Endodermal cell (in vitro differentiated cells): ENCODE data around the gene ACBD3. TPM values are rescaled to one million over a fixed set of nuclear protein-coding genes. Genes with fewer than 3 reads are reported as not detected.

ENCODE experiments used
- DNase-seq: peaks from one replicate; pipeline ENCODE4 v3.0.0-alpha.2; 2017
- H3K27ac ChIP-seq: 2 replicates; pipeline ENCODE4 v1.5.1; 2013; ENCODE audit warnings: mild to moderate bottlenecking, low read depth, low read length, moderate library complexity
- H3K27me3 ChIP-seq: 2 replicates; pipeline ENCODE4 v1.6.1; 2013; ENCODE audit warnings: mild to moderate bottlenecking, low read length, moderate library complexity; ENCODE audit not compliant: insufficient read depth, control insufficient read depth, poor library complexity, severe bottlenecking
- H3K36me3 ChIP-seq: 2 replicates; pipeline ENCODE4 v1.7.0; 2013; ENCODE audit warnings: mild to moderate bottlenecking, low read length, moderate library complexity; ENCODE audit not compliant: control insufficient read depth, insufficient read depth
- H3K4me1 ChIP-seq: one replicate; pipeline ENCODE4 v1.7.0; 2013; ENCODE audit warnings: low read length; ENCODE audit not compliant: control insufficient read depth, insufficient read depth
- H3K4me3 ChIP-seq: 2 replicates; pipeline ENCODE4 v1.5.1; 2013; ENCODE audit warnings: mild to moderate bottlenecking, low read length, moderate library complexity
- H3K9ac ChIP-seq: 2 replicates; pipeline ENCODE4 v1.6.1; 2013; ENCODE audit warnings: mild to moderate bottlenecking, low read length, moderate library complexity; ENCODE audit not compliant: poor library complexity, severe bottlenecking; ENCODE audit errors: extremely low read depth
- H3K9me3 ChIP-seq: 2 replicates; pipeline ENCODE4 v1.6.1; 2013; ENCODE audit warnings: mild to moderate bottlenecking, low read length, moderate library complexity; ENCODE audit not compliant: control insufficient read depth
- H3K27ac Mint-ChIP-seq: 2 replicates; pipeline ENCODE4 v1.8.0; 2020; ENCODE audit warnings: mixed read lengths
- H3K27me3 Mint-ChIP-seq: 2 replicates; pipeline ENCODE4 v1.8.0; 2021; ENCODE audit warnings: mild to moderate bottlenecking, mixed read lengths; ENCODE audit not compliant: insufficient read depth
- H3K36me3 Mint-ChIP-seq: 2 replicates; pipeline ENCODE4 v1.8.0; 2020; ENCODE audit warnings: low read depth, mixed read lengths
- H3K4me1 Mint-ChIP-seq: 2 replicates; pipeline ENCODE4 v1.8.0; 2020; ENCODE audit warnings: mixed read lengths
- H3K4me3 Mint-ChIP-seq: 2 replicates; pipeline ENCODE4 v1.8.0; 2020; ENCODE audit warnings: mild to moderate bottlenecking, moderate library complexity, mixed read lengths
- H3K9me3 Mint-ChIP-seq: 2 replicates; pipeline ENCODE4 v1.8.0; 2020; ENCODE audit warnings: mild to moderate bottlenecking, mixed read lengths
- CTCF ChIP-seq: fragments of 200-600 bp; sonication (generic); conservative IDR thresholded peaks from 2 replicates; pipeline ENCODE4 v1.5.0; 2021; ENCODE audit warnings: antibody characterized with exemption, mild to moderate bottlenecking
- WGBS, 2 experiments: methylation state at CpG; one replicate each; pipeline versions ENCODE4 v1.1.5 to v1.1.7; 2013; ENCODE audit warnings: missing lambda C conversion rate in 2 of 2, mixed read lengths in 1 of 2; ENCODE audit not compliant: insufficient coverage in 1 of 2, insufficient read length in 1 of 2; 5-methylcytosine and 5-hydroxymethylcytosine counted together
- total RNA-seq, 2 donors: library from RNA; stranded (reverse); fragmentation: NEBNext Ultra II Directional in 1 of 2; extraction: Animal tissue kit (Norgen Biotek cat#: 25700) in 1 of 2; gene quantifications; 2 replicates in 1 of 2; 3 replicates in 1 of 2; pipeline ENCODE4 v1.2.1, GENCODE V29; 2021

Gene ACBD3
- total RNA-seq, 2 donors from 2014 or later = 34.8 to 48.0 TPM

GRCh38 chr1:226149806-226150205, 36.7 kb downstream of the ACBD3 start:
- peaks cover 76% of the 10 kb centered on the region for H3K36me3 Mint-ChIP-seq
- H3K27me3 Mint-ChIP-seq = no peaks in the 10 kb centered on the region
- 92% methylated on average over 4 of the region's 4 CpGs; no CpG with 5 or more reads in 1 of the 2 experiments for WGBS, 2 experiments
- no peaks in the 10 kb centered on the region for H3K4me1 ChIP-seq
- no peaks in the 10 kb centered on the region for H3K4me1 Mint-ChIP-seq
- H3K27me3 ChIP-seq = no peaks in the 10 kb centered on the region
- no peak overlapping the region for H3K4me3 Mint-ChIP-seq
- no peaks in the 10 kb centered on the region for H3K9me3 Mint-ChIP-seq
- H3K27ac ChIP-seq = no peak overlapping the region
- H3K4me3 ChIP-seq = no peak overlapping the region
- no peak overlapping the region for H3K27ac Mint-ChIP-seq
- peak; percentile 36 for TF ChIP-seq CTCF
- peaks cover 87% of the 10 kb centered on the region for H3K36me3 ChIP-seq
- DNase-seq = no peak
- H3K9me3 ChIP-seq = no peaks in the 10 kb centered on the region
- H3K9ac ChIP-seq = no peak overlapping the region

- H3K9ac ChIP-seq = no peak overlapping the region
- no peak for TF ChIP-seq CTCF
- no peak overlapping the region for H3K4me3 Mint-ChIP-seq
- H3K4me1 Mint-ChIP-seq = no peaks in the 10 kb centered on the region
- no peak overlapping the region for H3K27ac ChIP-seq
- H3K4me3 ChIP-seq = no peak overlapping the region
- H3K27me3 ChIP-seq = no peaks in the 10 kb centered on the region
- H3K27me3 Mint-ChIP-seq = no peaks in the 10 kb centered on the region
- peaks cover 7% of the 10 kb centered on the region for H3K9me3 ChIP-seq
- no peaks in the 10 kb centered on the region for H3K4me1 ChIP-seq
- no peak overlapping the region for H3K27ac Mint-ChIP-seq
- peaks cover 5% of the 10 kb centered on the region for H3K9me3 Mint-ChIP-seq
- no peak for DNase-seq
- peaks cover 85% of the 10 kb centered on the region for H3K36me3 ChIP-seq
- peaks cover 77% of the 10 kb centered on the region for H3K36me3 Mint-ChIP-seq
These were observed 38.4 kb downstream of the ACBD3 start for GRCh38 chr1:226148121-226148648.

- Mint-ChIP-seq H3K36me3 (peaks cover 52% of the 10 kb centered on the region), H3K27me3 (no peaks in the 10 kb centered on the region), H3K9me3 (peaks cover 5% of the 10 kb centered on the region), H3K4me1 (no peaks in the 10 kb centered on the region), H3K27ac (no peak overlapping the region), H3K4me3 (no peak overlapping the region)
- Histone ChIP-seq H3K9ac (no peak overlapping the region), H3K27ac (no peak overlapping the region), H3K36me3 (peaks cover 52% of the 10 kb centered on the region), H3K27me3 (no peaks in the 10 kb centered on the region), H3K4me3 (no peak overlapping the region), H3K9me3 (peaks cover 7% of the 10 kb centered on the region), H3K4me1 (no peaks in the 10 kb centered on the region)
- 70 to 78% methylated on average over 4 to 5 of the region's 5 CpGs for WGBS, 2 experiments
- TF ChIP-seq CTCF = no peak
- no peak for DNase-seq
These were observed 42.5 kb downstream of the ACBD3 start for GRCh38 chr1:226144045-226144444.
